Right cardiac atrium (tissue), 5 donors: ENCODE data around the gene RGS10. TPM values are rescaled to one million over a fixed set of nuclear protein-coding genes. Genes with fewer than 3 reads are reported as not detected.

Source experiments
- ATAC-seq, 2 donors: fragments of 200-7000 bp; cut with Tn5 transposase; one replicate each; pipeline versions ENCODE4 v1.8.0 to v1.9.1; 2020; ENCODE audit warnings: moderate library complexity in 2 of 2, mild to moderate bottlenecking in 1 of 2
- DNase-seq, 3 donors: peaks; one replicate each; pipeline ENCODE4 v3.0.0-alpha.2; 2020
- H3K27ac ChIP-seq: one replicate; pipeline ENCODE4 v1.5.1; 2013; ENCODE audit warnings: mild to moderate bottlenecking, low read length, control low read depth, moderate library complexity
- H3K27me3 ChIP-seq: one replicate; pipeline ENCODE4 v1.6.1; 2013; ENCODE audit not compliant: control insufficient read depth, insufficient read depth
- H3K4me1 ChIP-seq: one replicate; pipeline ENCODE4 v1.6.1; 2013; ENCODE audit warnings: low read length; ENCODE audit not compliant: control insufficient read depth, insufficient read depth
- H3K4me3 ChIP-seq: one replicate; pipeline ENCODE4 v1.5.1; 2013; ENCODE audit warnings: low read length, control low read depth
- H3K9me3 ChIP-seq: one replicate; pipeline ENCODE4 v1.6.1; 2013; ENCODE audit warnings: low read length; ENCODE audit not compliant: control insufficient read depth
- WGBS: extraction: QIAGEN DNeasy Blood & Tissue Kit; methylation state at CpG from one replicate; pipeline ENCODE4 v1.1.7; 2013; 5-methylcytosine and 5-hydroxymethylcytosine counted together
- intact Hi-C, 4 donors: fragments of 100-400 bp; cut with DNase I; formaldehyde crosslinking; loops; one replicate each; pipeline versions ENCODE4 v1.11.0 to v1.14.0; 2022 to 2023
- polyA plus RNA-seq: library from polyadenylated mRNA; stranded (reverse); fragments of 200-250 nt; gene quantifications from one replicate; pipeline ENCODE4 v1.2.3, GENCODE V29; 2013
- total RNA-seq, 4 donors: library from RNA; stranded (reverse); fragmentation: NEBNext Ultra II Directional; extraction: Animal tissue kit (Norgen Biotek cat#: 25700); gene quantifications; one replicate each; pipeline ENCODE4 v1.2.1, GENCODE V29; 2021
- donor health status: healthy with polysubstance abuse.
- donor health status: DM: no; HTN: yes; CAD: no.
- donor health status: DM: no; HTN: no; CAD: no.
- donor health status: DM: no; HTN: yes; CAD: no; lungs with severe emphysema.
- donor health status: DM: yes; HTN: yes; CAD: no.

RGS10 gene
- total and polyA plus RNA-seq, 5 donors, result 4.2 to 7.8 (median 6.1) TPM

- DNase-seq, result no peak
- no peak overlapping the region for H3K27ac ChIP-seq
- no peaks in the 10 kb centered on the region for H3K27me3 ChIP-seq
- intact Hi-C loops, result no loop called here
- H3K4me3 ChIP-seq, result no peak overlapping the region
- no peak for ATAC-seq
- 94% methylated on average over 5 of the region's 5 CpGs for WGBS
- H3K4me1 ChIP-seq, result no peaks in the 10 kb centered on the region
- H3K9me3 ChIP-seq, result no peaks in the 10 kb centered on the region
Observed at GRCh38 chr10:119503821-119504220, 38.7 kb downstream of the RGS10 start.

- WGBS, result 65% methylated on average over 19 of the region's 19 CpGs
- DNase-seq (no peak), ATAC-seq (no peak)
- Histone ChIP-seq H3K9me3 (no peaks in the 10 kb centered on the region), H3K27ac (no peak overlapping the region), H3K27me3 (no peaks in the 10 kb centered on the region), H3K4me3 (no peak overlapping the region), H3K4me1 (no peaks in the 10 kb centered on the region)
- intact Hi-C loops, result no loop called here
Observed at GRCh38 chr10:119502618-119503155, 39.8 kb downstream of the RGS10 start.

GRCh38 chr10:119502209-119502608 lies 40.3 kb downstream of the RGS10 start:
- intact Hi-C loops, result no loop called here
- H3K4me3 ChIP-seq, result no peak overlapping the region
- no peaks in the 10 kb centered on the region for H3K27me3 ChIP-seq
- DNase-seq (no peak), ATAC-seq (peak in 1 of 2 donors; percentile 14)
- H3K9me3 ChIP-seq, result no peaks in the 10 kb centered on the region
- WGBS, result 63% methylated on average over 12 of the region's 12 CpGs
- H3K4me1 ChIP-seq, result no peaks in the 10 kb centered on the region
- H3K27ac ChIP-seq, result no peak overlapping the region

- no peak overlapping the region for H3K4me3 ChIP-seq
- DNase-seq (no peak), ATAC-seq (no peak)
- intact Hi-C loops, result no loop called here
- 86% methylated on average over 2 of the region's 2 CpGs for WGBS
- no peaks in the 10 kb centered on the region for H3K9me3 ChIP-seq
- H3K27ac ChIP-seq, result no peak overlapping the region
- no peaks in the 10 kb centered on the region for H3K4me1 ChIP-seq
- H3K27me3 ChIP-seq, result no peaks in the 10 kb centered on the region
Observed at GRCh38 chr10:119501690-119502089, 40.8 kb downstream of the RGS10 start.

GRCh38 chr10:119500821-119501220 lies 41.7 kb downstream of the RGS10 start:
- DNase-seq (no peak), ATAC-seq (no peak)
- intact Hi-C loops, result no loop called here
- no peak overlapping the region for H3K27ac ChIP-seq
- WGBS, result 81% methylated on average over 6 of the region's 6 CpGs
- H3K4me1 ChIP-seq, result no peaks in the 10 kb centered on the region
- no peak overlapping the region for H3K4me3 ChIP-seq
- no peaks in the 10 kb centered on the region for H3K27me3 ChIP-seq
- no peaks in the 10 kb centered on the region for H3K9me3 ChIP-seq

GRCh38 chr10:119500123-119500795 lies 42.3 kb downstream of the RGS10 start:
- no peak overlapping the region for H3K27ac ChIP-seq
- H3K4me1 ChIP-seq, result no peaks in the 10 kb centered on the region
- 77% methylated on average over 8 of the region's 8 CpGs for WGBS
- no peak overlapping the region for H3K4me3 ChIP-seq
- intact Hi-C loops, result no loop called here
- ATAC-seq (no peak), DNase-seq (no peak)
- H3K9me3 ChIP-seq, result no peaks in the 10 kb centered on the region
- H3K27me3 ChIP-seq, result no peaks in the 10 kb centered on the region

- DNase-seq (no peak), ATAC-seq (no peak)
- no peak overlapping the region for H3K27ac ChIP-seq
- H3K4me1 ChIP-seq, result peaks cover 3% of the 10 kb centered on the region
- no peaks in the 10 kb centered on the region for H3K9me3 ChIP-seq
- H3K4me3 ChIP-seq, result no peak overlapping the region
- 90% methylated on average over 5 of the region's 5 CpGs for WGBS
- no peaks in the 10 kb centered on the region for H3K27me3 ChIP-seq
- intact Hi-C loops, result no loop called here
Observed at GRCh38 chr10:119499677-119500002, 42.9 kb downstream of the RGS10 start.

- no peaks in the 10 kb centered on the region for H3K9me3 ChIP-seq
- ATAC-seq (no peak), DNase-seq (no peak)
- peaks cover 3% of the 10 kb centered on the region for H3K4me1 ChIP-seq
- intact Hi-C loops, result no loop called here
- no peaks in the 10 kb centered on the region for H3K27me3 ChIP-seq
- H3K27ac ChIP-seq, result no peak overlapping the region
- 87% methylated on average over 11 of the region's 11 CpGs for WGBS
- H3K4me3 ChIP-seq, result no peak overlapping the region
Observed at GRCh38 chr10:119498889-119499676, 43.4 kb downstream of the RGS10 start.

- Histone ChIP-seq H3K27ac (no peak overlapping the region), H3K4me1 (peaks cover 3% of the 10 kb centered on the region), H3K4me3 (no peak overlapping the region), H3K27me3 (no peaks in the 10 kb centered on the region), H3K9me3 (no peaks in the 10 kb centered on the region)
- ATAC-seq (no peak), DNase-seq (no peak)
- intact Hi-C loops, result no loop called here
- 94% methylated on average over 9 of the region's 9 CpGs for WGBS
Observed at GRCh38 chr10:119497243-119497642, 45.3 kb downstream of the RGS10 start.

GRCh38 chr10:119496273-119496672 lies 46.2 kb downstream of the RGS10 start:
- no peak overlapping the region for H3K27ac ChIP-seq
- H3K4me1 ChIP-seq, result peaks cover 3% of the 10 kb centered on the region
- no peaks in the 10 kb centered on the region for H3K27me3 ChIP-seq
- H3K4me3 ChIP-seq, result no peak overlapping the region
- WGBS, result 92% methylated on average over 7 of the region's 7 CpGs
- intact Hi-C loops, result no loop called here
- no peaks in the 10 kb centered on the region for H3K9me3 ChIP-seq
- DNase-seq, result no peak
- no peak for ATAC-seq

- no peak for DNase-seq
- Histone ChIP-seq H3K4me1 (peaks cover 3% of the 10 kb centered on the region), H3K27me3 (no peaks in the 10 kb centered on the region), H3K27ac (no peak overlapping the region), H3K4me3 (no peak overlapping the region), H3K9me3 (no peaks in the 10 kb centered on the region)
- ATAC-seq, result no peak
- WGBS, result 95% methylated on average over 3 of the region's 3 CpGs
- intact Hi-C loops, result no loop called here
Observed at GRCh38 chr10:119495545-119495944, 47.0 kb downstream of the RGS10 start.
